Endometrial microvascular endothelial cells (primary cell): ENCODE data around the gene CNIH4. TPM values are rescaled to one million over a fixed set of nuclear protein-coding genes. Genes with fewer than 3 reads are reported as not detected.
"Not testable (repeated sequence)": the region's sequence is repeated elsewhere in the genome, so short reads cannot be mapped to it uniquely, and the experiment has no call there.

Experiments used
- in situ Hi-C: cut with HindIII; loops from 2 replicates; pipeline ENCODE4 v1.10.0; 2017; ENCODE audit warnings: low sequenced_read_pairs, low pct_unique_long_range_greater_than_20kb; ENCODE audit errors: inconsistent ontology term
- total RNA-seq: library from RNA; depleted of rRNA; stranded (reverse); fragments of >200 nt; gene quantifications from one replicate; pipeline ENCODE4 v1.2.3, GENCODE V29; 2015; ENCODE audit errors: inconsistent ontology term

CNIH4 gene
- total RNA-seq = 53.8 TPM

GRCh38 chr1:224356685-224357625 is at the start of gene CNIH4:
Gene CNIH4 (plus strand): TSS chr1:224356879. CDS start chr1:224356925, 46 bp downstream.
- in situ Hi-C loops = no loop called here

GRCh38 chr1:224308064-224308463 is 48.6 kb upstream of the CNIH4 start:
- in situ Hi-C loops = no loop called here

GRCh38 chr1:224311503-224311902 is 45.2 kb upstream of the CNIH4 start:
- in situ Hi-C loops = not testable (repeated sequence)

GRCh38 chr1:224312025-224312424 is 44.7 kb upstream of the CNIH4 start:
- in situ Hi-C loops = no loop called here

- in situ Hi-C loops = no loop called here
These were observed 39.2 kb upstream of the CNIH4 start for GRCh38 chr1:224317383-224318045.

- in situ Hi-C loops = no loop called here
These were observed 35.0 kb upstream of the CNIH4 start for GRCh38 chr1:224321706-224322105.

- in situ Hi-C loops = no loop called here
These were observed 30.7 kb upstream of the CNIH4 start for GRCh38 chr1:224325959-224326358.

- in situ Hi-C loops = no loop called here
These were observed 28.0 kb upstream of the CNIH4 start for GRCh38 chr1:224328644-224329043.

- in situ Hi-C loops = no loop called here
These were observed 27.2 kb upstream of the CNIH4 start for GRCh38 chr1:224329484-224329841.

GRCh38 chr1:224329842-224330753 is 26.6 kb upstream of the CNIH4 start, which contains the start of gene NVL:
Gene NVL (minus strand): TSS chr1:224330172. CDS start chr1:224330127, 45 bp downstream.
- in situ Hi-C loops = no loop called here

- in situ Hi-C loops = no loop called here
These were observed 25.4 kb upstream of the CNIH4 start for GRCh38 chr1:224331326-224331725.

- in situ Hi-C loops = no loop called here
These were observed 24.9 kb upstream of the CNIH4 start for GRCh38 chr1:224331824-224332223.

- in situ Hi-C loops = no loop called here
These were observed 23.3 kb upstream of the CNIH4 start for GRCh38 chr1:224333309-224333926.

GRCh38 chr1:224333939-224334786 is 22.5 kb upstream of the CNIH4 start:
- in situ Hi-C loops = no loop called here

GRCh38 chr1:224338150-224338838 is 18.4 kb upstream of the CNIH4 start:
- in situ Hi-C loops = no loop called here

- in situ Hi-C loops = no loop called here
These were observed 17.1 kb upstream of the CNIH4 start for GRCh38 chr1:224339442-224340033.
